ENCODE measurements around the gene IFNG. TPM values are rescaled to one million over a fixed set of nuclear protein-coding genes. Genes with fewer than 3 reads are reported as not detected.

IFNG gene
- total RNA-seq, 1 experiment from 2014 or later: not detected

- Histone ChIP-seq H2BK120ac (ENCODE audit: low read depth, low read length, poor library complexity, severe bottlenecking) (no peak overlapping the region), H4K91ac (ENCODE audit: insufficient read length, low read depth, low read length) (no peak overlapping the region), H3K27ac (ENCODE audit: insufficient read length, low read depth, low read length) (no peak overlapping the region), H3K18ac (ENCODE audit: insufficient read length, low read depth, low read length) (no peak overlapping the region), H3K9me3 (ENCODE audit: control insufficient read depth, low read depth, low read length) (no peaks in the 10 kb centered on the region), H3K9ac (ENCODE audit: extremely low read depth, insufficient read length, low read length) (no peak overlapping the region), H2AFZ (ENCODE audit: low read length) (no peak overlapping the region), H3K4ac (ENCODE audit: low read depth, low read length) (no peak overlapping the region), H4K20me1 (ENCODE audit: control insufficient read depth, insufficient read depth, insufficient read length) (no peaks in the 10 kb centered on the region), H3K23me2 (ENCODE audit: insufficient read length, low read depth, low read length, poor library complexity, severe bottlenecking) (no peaks in the 10 kb centered on the region), H4K5ac (ENCODE audit: insufficient read length, low read depth, low read length) (no peak overlapping the region), H2AK5ac (ENCODE audit: insufficient read length, low read length) (no peak overlapping the region), H2BK5ac (ENCODE audit: insufficient read length, low read length) (no peak overlapping the region), H3K79me2 (ENCODE audit: insufficient read depth, low read length) (no peaks in the 10 kb centered on the region), H4K8ac (replicated peaks; ENCODE audit: insufficient read length, low read depth, low read length) (no peak overlapping the region), H3K23ac (ENCODE audit: insufficient read length, low read depth, low read length) (no peak overlapping the region), H3K27me3 (ENCODE audit: insufficient read depth, low read length) (no peaks in the 10 kb centered on the region), H3T11ph (ENCODE audit: low read length) (no peak overlapping the region), H3K56ac (ENCODE audit: insufficient read length, low read depth, low read length) (no peak overlapping the region), H3K4me1 (ENCODE audit: insufficient read depth, low read length) (no peaks in the 10 kb centered on the region), H3K14ac (ENCODE audit: insufficient read depth, low read length) (no peak overlapping the region), H3K79me1 (ENCODE audit: insufficient read depth, low read depth, low read length, poor library complexity, severe bottlenecking) (no peaks in the 10 kb centered on the region), H2BK20ac (ENCODE audit: low read depth, low read length, poor library complexity, severe bottlenecking) (no peak overlapping the region), H2BK12ac (ENCODE audit: insufficient read length, low read depth, low read length) (no peak overlapping the region), H2BK15ac (ENCODE audit: low read depth, low read length) (no peak overlapping the region), H3K4me2 (ENCODE audit: insufficient read depth, insufficient read length, low read length) (no peak overlapping the region)
- DNase-seq: no peak
- no peaks in the 10 kb centered on the region for H3K9me3 Mint-ChIP-seq
- H3K36me3 Mint-ChIP-seq (ENCODE audit: insufficient read depth in 1 of 3, low read depth in 3 of 3): no peaks in the 10 kb centered on the region
- WGBS (ENCODE audit: extremely low coverage, insufficient read length, low lambda C conversion rate): no CpG with 5 or more reads among the region's 1 CpG
- H3K27me3 Mint-ChIP-seq (ENCODE audit: low read depth): no peaks in the 10 kb centered on the region; the same call in 1 of the 2 replicates
- H3K4me1 Mint-ChIP-seq: peaks cover 0 to 2% of the 10 kb centered on the region in 2 experiments; a peak in 1 of 4 replicates
- no peak for TF ChIP-seq CTCF (conservative IDR thresholded peaks at IDR 0.05)
- H3K27ac Mint-ChIP-seq: no peak overlapping the region
- H3K4me3 Mint-ChIP-seq: no peak overlapping the region
These were observed 2.9 kb downstream of the IFNG start for GRCh38 chr12:68156636-68157035.

Measured in H9 (cell line).